ENCODE results near the gene CORO1C. TPM values are rescaled to one million over a fixed set of nuclear protein-coding genes. Genes with fewer than 3 reads are reported as not detected.
"Not testable (repeated sequence)": the region's sequence is repeated elsewhere in the genome, so short reads cannot be mapped to it uniquely, and the experiment has no call there.

Gene CORO1C
- total RNA-seq, result 190 and 213 TPM in 2 replicates

DNA sequence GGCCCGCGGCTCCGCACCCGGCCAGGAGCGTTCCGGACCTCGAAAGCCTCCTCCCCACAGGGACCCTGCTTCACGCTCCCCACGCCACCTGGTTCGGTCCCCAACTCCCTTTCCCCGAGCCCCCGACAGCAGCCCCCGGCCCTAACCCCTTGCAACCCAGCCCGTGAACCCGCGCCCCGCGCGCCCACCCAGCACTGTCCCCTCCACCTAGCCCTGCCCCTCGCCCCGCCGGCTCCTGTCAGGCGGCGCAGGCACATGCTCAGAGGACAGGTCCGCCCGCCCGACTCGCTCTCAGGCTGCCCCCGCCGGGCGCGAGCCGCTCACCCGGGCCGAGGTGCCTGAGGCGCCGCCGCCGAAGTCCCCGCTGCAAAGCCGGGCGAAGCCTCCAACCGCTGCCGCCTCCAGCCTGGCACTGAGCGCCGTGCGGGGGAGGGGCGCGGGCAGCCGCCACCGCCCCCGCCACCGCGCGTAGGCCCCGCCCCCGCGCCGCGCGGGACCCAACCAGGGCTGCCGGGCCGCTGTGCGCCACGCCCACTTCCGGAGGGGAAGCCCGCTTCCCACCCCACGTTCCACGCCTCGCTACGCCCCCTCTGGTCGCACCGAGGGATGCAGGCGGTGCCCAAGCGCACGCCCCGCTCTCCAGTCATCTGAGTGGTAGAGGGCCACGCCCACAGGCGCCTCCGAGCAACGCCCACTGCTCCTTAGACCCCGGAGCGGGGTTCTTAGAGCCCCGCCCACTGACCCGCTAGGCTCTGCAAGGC lies at the start of gene CORO1C:
Gene CORO1C (minus strand): TSS at position 414 of the 761 bp plus-strand sequence. CDS start 30,200 bp downstream, outside the sequence.
- peak; percentile 88 to 96 for DNase-seq (ENCODE audit: low read depth in 2 of 2)

DNA sequence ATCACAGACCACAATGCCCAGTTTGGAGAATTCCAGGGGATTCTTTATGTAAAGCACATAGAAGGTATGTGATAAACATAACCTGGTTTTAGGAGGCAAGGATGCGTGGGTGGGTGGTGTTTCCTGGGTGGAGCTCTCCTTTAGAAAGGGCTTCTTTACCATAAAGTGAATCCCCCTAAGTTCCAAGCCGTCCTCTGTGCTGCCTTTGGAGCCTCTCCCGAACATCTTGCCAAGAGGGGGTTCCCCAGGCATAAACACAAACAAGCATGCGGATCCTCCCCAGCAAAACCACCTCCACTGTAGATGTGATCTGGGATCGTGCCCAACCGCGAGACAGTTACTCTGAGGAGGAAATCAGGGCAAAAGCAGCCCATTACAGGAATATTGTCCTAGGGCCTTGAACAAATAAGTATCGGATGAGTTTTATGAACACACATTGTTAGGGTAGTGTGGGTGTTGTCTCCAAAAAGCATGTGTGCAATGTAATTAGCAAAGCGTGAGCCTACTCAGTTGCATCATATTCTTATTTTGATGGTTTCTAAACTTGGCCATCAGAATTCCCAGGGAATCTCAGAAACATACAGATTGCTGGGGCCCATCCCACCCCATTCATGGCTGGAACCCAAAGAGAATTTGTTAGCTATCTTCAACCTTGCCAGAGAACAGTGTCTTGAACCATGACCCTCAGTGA lies 48.8 kb upstream of the CORO1C start:
- DNase-seq (ENCODE audit: low read depth in 2 of 2), result no peak

DNA sequence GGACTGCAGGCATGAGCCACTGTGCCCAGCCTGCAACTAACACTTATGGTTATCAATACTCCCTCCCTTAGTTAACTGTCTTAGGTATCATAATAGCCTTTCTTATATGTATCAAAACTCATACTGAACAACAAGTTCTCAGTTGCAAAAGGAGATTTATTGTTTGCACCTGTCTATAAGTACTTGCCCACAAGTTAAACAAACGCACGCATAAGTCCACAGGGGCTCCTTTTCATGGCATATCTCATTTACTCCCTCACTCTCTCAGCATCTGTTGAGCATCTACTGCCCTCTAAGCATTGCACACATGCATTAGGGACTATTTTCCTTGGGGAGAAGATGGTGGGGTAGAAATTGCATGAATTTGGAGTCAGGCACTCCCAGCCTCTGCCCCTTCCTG lies 46.7 kb upstream of the CORO1C start:
- no peak for DNase-seq (ENCODE audit: low read depth in 2 of 2)

DNA sequence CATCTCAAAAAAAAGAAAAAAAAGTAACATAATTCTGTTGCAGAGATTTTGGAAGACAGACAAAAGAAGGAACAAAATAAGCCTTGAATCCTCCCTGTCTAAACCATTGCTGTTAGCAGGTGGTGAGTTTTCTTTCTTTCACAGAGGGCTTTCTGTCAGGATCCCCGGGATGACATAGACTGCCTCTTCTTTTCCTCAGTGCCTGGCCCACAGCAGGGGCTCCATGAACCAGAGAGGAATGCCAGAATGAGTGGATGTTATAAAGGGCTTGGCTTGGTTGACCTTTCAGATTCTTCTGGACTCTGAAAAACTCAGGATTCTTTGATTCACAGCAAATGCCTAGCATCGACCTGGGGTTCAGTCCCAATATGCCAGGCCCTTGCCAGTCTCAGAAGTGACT lies 45.8 kb upstream of the CORO1C start:
- no peak for DNase-seq (ENCODE audit: low read depth in 2 of 2)

DNA sequence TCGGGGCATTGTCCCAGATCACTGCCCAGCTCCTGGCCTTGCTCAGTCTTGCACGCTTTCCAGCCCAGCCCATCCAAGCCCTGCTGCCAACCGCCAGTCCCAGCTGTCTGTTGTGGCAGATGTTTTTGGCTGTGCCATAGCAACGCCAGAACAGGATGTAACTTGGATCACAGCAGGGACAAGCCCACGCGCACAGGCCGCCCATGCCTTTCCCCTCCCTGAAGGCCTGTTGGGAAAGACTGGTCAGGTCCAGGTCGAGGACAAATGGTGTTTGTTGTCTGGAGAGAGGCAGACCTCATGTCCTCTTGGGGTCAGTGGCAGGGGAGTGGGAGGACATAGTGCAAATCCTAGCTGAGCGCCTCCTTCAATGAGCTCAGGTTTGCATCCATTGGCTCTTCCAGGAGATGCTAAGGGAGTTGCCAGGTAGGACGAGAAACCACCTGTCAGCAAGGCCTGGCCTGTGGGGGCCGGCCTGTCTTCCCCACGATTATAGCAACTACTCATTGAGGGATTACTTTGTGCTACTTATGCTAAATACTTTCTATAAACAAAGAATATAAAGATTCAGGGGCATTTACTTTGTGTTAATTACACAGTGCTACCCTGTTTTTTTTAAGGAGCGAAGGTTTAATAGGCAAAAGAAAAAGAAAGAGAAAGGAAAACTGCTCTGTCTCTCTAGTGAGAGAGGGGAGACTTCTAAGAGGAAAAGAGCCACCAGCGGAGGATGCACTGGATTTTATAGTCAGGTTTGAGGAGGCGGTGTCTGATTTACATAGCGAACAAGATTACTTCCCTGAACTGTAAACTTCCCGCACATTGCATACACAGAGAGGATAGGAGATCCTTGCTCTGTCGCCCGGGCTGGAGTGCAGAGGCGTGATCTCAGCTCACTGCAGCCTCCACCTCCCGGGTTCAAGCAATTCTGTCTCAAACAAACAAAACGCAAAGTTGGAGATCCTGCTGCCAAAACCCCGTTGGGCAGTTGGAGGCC lies 42.8 kb upstream of the CORO1C start:
- peak; percentile 89 to 94 for DNase-seq (ENCODE audit: low read depth in 2 of 2)

DNA sequence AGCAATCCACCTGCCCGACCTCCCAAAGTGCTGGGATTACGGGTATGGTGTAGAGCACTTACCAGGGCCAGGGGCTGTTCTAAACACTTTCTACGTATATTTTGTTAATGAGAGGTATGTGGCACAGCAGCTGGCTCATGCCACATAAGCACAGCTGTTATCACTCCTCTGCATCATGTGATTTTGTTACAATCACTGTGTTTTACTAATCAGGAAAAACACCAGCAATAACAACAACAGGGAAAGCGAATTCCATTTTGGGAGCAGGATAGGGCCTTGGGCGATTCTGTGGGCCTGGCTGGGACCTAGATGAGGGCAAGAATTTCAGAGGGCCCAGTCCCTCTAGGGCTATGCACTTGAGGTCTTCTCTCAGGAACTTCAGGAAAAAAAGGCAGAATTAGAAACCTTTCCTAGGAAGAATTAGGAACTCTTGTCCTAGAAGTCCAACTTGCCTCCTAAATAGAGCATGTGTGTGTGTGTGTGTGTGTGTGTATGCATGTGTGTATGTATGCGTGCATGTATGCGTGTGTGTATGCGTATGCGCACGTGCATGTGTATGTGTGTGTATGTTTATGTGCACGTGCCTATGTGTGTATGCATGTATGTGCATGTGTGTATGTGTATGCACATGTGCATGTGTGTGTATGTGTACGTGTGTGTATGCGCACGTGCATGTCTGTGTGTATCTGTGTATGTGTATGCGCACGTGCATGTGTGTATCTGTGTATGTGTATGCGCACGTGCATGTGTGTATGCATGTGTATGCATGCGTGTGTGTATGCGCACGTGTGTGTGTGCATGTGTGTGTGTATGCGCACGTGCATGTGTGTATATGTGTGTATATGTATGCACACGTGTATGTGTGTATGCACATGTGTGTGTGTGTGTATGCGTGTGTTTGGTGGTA lies 41.8 kb upstream of the CORO1C start:
- DNase-seq (ENCODE audit: low read depth in 2 of 2), result no peak

DNA sequence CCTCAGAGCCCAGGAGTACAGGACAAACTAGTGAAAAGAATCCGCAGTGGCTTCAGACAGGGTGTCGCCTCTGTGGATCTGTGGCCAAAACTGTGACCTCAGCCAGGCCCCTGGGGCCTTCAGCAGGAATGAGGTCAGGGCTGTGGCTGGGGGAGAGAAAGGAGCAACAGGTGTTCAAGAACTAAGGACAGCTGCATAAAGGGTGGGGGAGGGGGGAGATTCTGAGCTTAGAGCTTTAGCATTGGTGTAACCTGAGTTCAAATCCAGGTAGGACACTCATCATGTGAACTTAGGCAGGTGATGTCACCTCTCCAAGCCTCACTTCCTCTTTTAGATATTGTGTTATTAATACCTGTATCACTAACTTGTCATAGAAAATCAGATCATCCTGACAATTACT lies 40.9 kb upstream of the CORO1C start:
- no peak for DNase-seq (ENCODE audit: low read depth in 2 of 2)

DNA sequence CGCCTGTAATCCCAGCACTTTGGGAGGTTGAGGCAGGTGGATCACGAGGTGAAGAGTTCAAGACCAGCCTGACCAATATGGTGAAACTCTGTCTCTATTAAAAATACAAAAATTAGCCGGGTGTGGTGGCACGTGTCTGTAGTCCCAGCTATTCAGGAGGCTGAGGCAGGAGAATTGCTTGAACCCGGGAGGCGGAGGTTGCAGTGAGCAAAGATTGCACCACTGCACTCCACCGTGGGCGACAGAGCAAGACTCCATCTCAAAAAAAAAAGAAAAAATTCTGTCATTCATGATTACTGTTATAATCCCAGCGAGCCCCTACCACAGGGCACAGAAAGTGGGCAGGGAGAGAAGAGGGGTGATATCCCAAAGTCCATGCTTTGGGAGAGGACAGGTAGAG lies 40.5 kb upstream of the CORO1C start:
- DNase-seq (ENCODE audit: low read depth in 2 of 2), result not testable (repeated sequence)

DNA sequence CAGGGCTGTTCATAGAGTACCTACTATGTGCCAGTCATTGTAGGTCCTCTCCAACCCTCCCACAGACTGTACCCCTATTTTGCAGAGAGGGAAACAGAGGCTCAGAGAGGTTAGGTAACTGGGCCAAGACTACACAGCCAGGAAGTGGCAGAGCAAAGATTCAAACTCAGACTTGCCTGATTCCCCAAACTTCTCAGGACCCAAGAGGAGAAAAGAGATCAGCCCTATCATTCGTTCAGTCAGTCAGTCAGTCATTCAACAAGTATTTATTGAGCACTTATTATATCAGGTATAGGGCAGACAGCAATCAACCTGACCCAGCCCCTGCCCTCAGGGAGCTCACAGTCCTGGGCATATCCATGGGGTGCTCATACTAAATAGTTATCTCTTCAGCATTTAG lies 39.6 kb upstream of the CORO1C start:
- DNase-seq (ENCODE audit: low read depth in 2 of 2), result no peak

DNA sequence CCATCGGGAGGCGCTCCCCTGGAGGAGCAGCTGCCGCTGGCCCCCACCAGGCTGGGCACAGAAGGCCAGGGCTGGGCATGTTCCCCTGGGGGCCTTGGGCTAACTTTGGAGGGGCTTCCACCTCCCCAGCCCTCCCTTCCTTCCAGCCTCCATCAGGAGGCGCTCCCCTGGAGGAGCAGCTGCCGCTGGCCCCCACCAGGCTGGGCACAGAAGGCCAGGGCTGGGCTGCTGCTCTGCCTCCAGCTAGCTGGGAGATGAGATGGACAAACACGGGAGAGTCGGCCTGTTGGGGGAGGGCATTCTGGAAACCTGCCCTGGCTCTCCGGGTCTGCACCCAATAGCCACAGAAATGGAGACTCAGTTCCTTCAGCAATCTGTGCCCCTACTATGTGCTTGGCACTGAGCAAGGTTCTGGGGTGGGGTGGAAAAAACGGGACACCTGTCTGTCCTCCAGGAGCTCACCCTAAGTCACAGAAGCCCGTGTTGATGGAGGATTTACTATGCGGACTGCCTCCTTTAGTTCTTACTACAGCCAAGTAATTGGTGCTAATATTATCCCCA lies 39.0 kb upstream of the CORO1C start:
- no peak for DNase-seq (ENCODE audit: low read depth in 2 of 2)

DNA sequence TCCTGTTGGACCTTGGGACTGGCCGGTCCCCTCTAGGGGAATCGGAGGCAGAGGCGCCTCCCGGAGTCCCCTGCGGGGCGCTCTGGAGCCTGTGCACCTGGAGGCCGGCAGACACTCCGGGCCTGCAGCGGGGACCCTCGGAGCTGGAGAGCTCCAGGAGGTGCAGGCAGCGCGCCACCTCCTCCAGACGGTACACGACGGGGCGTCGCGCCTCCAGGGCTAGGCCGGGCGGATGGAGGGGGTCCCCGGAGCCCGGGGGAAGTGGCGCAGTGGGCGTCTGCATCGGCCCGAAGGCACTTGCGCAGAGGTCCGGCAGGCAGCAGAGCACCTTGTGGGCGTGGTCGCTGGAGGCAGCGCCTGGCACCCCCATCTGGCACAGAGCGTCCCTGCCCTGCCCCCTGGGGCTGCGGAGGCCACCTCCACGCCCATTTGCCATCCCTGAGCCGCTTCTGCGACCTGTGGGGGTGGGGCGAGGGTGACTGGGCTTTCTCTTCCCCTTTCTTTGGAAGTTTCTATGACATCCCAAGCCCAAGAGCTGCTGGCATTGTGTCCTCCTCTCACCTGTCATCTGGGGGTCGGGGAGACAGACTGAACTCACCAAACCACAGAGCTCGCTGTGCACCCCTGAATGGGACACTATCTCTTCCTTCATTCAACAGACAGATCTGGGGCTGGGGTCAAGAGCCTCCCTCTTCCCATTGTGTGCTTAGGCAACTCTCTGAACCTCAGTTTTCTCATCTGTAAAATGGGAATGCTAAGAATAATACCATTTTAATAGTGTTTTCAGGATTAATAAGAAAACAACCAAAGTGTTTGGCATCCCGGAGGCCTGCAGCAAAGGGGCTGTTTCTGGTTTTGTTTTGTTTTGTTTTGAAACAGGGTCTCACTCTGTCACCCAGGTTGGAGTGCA lies 37.5 kb upstream of the CORO1C start:
- no peak for DNase-seq (ENCODE audit: low read depth in 2 of 2)

DNA sequence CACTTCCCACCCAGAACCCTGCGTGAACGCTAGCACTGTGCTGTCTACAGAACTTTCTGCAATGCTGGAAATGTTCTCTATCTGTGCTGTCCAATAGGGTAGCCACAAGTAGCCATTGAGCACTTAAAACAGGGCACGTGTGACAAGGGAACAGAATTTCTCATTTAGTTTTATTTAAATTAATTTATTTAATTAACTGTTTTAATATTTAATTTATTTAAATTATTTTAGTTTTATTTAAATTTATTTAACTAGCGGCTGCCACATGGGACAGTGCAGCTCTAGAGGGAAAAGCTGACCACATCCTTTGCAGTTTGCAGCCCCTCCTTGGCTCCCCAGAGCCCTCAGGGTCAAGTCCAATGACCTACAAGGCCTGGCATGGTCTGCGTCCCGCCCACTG lies 35.0 kb upstream of the CORO1C start:
- DNase-seq (ENCODE audit: low read depth in 2 of 2), result no peak

DNA sequence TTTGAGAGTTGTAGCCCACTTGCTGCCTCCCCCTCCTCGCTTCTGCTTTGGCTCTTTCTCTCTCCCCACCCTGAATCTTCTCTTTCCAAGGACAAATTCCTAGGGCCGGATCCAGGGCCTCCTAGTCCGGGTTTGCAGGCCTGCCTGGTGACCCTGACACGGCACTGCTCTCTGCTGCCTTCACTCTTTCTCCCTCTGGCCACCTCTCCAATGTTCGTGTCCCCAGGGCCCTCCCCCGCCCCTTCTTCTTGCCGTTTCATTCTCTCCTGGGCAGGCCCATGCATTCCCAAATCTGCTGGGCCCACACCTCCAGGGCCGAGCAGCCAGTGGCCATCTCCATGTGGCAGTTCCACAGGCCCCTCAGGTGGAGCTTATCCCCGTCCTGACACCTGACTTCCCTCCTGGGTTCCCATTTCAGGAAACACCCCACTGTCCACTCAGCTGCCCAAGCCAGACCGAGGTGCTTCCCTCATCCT lies 34.0 kb upstream of the CORO1C start:
- no peak for DNase-seq (ENCODE audit: low read depth in 2 of 2)

DNA sequence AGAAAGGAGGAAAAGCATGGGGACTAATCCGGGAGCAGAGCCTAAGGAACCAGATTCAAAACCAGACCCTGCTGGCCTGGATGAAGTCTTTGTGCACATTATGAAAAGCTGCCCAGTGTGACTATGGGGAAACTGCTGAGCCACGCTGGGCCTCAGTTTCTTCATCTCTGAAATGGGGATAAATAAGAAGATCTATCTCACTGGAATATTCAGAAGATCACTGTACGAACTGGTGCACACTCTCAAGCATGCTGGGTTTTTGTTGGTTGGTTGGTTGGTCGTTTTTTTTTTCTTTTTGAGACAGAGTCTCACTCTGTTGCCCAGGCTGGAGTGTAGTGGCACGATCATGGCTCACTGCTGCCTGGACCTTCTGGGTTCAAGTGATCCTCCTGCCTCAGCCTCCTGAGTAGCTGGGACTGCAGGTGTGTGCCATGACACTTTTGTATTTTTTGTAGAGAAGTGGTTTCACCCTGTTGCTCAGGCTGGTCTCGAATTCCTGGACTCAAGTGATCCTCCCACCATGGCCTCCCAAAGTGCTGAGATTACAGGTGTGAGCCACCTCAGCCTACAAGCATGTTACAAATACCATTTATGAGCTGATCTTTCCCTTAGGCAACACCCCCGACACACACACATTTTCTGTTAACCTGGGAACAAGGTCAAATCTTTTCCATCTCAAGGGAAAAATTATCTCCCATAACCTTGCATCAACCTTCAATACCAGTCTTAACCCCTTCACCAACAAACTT lies 33.4 kb upstream of the CORO1C start:
- DNase-seq (ENCODE audit: low read depth in 2 of 2), result no peak

DNA sequence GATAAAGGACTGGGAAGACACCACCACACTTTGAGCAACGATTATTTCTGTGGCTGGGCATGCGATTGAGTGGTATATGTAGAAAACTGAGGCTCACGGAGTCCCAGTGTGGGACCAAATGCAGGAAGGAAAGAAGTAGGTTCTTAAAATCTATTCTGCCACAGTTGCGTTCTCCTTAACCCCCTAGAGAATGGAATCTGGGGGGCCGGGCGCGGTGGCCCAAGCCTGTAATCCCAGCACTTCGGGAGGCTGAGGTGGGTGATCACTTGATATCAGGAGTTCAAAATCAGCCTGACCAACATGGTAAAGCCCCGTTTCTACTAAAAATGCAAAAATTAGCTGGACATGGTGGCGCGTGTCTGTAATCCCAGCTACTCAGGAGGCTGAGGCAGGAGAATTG lies 29.9 kb upstream of the CORO1C start:
- no peak for DNase-seq (ENCODE audit: low read depth in 2 of 2)

DNA sequence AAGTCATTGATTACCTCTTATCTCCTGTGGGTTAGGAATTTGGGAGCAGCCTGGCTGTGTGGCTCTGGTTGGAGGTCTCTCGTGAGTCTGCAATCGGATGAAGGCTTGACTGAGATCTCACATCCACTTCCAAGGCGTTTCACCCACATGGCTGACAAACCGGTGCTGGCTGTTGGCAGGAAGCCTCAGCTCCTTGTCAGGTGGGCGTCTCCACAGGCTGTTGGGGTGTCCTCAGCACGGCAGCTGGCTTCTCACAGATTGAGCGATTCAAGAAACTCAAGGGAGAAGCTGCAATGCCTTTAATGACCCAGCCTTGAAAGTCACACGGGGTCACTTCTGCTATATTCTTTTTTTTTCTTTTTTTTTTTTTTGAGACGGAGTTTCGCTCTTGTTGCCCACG lies 28.6 kb upstream of the CORO1C start:
- no peak for DNase-seq (ENCODE audit: low read depth in 2 of 2)

DNA sequence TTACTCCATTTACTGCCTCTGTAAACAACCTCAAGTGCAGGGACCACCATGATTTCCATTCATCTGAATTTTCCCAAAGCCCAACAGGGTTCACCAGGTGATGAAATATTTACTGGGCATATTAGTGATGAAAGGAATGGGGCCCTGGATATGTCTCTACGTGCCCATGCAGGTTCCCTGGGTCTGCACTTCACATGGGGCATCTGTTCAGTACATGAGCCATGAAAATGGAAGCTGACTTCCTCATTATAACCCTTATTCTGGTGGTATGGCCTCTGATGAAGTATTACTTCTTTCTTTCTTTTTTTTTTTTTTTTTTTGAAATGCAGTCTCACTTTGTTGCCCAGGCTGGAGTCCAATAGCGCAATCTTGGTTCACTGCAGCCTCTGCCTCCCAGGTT lies 26.5 kb upstream of the CORO1C start:
- no peak for DNase-seq (ENCODE audit: low read depth in 2 of 2)

DNA sequence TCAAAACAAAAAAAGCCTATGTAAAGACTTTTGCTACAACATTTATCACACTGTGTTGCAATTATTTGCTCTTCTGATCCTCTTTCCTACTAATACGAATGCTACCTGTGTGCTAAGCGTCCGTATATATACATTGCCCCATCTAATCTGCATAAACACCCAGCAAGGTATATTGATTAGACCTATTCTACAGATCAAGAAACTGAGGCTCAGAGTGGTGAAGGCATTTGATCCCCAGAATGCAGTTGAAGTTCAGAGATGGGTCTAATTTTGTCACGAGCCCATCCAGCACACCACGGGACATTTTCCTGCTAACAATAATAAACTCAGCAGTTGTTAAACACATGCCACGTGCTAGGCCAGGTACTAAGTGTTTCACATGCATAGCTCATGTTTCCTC lies 25.1 kb upstream of the CORO1C start:
- no peak for DNase-seq (ENCODE audit: low read depth in 2 of 2)

DNA sequence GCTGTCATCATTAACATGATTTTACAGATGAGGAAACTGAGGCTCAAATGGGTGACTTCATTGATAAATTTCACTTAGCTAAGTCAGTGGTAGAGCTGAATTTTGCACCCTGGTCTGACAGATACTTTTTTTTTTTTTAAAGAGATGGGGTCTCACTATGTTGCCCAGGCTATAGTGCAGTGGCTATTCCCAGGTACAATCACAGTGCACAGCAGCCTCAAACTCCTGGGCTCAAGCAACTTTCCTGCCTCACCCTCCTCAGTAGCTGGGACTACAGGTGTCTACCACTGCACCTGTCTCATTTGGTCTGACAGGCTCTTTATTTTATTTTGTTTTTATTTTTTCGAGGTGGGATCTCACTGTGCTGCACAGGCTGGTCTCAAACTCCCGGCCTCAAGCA lies 24.2 kb upstream of the CORO1C start:
- no peak for DNase-seq (ENCODE audit: low read depth in 2 of 2)
